Measurements from ENCODE around the gene PPAN. TPM values are rescaled to one million over a fixed set of nuclear protein-coding genes. Genes with fewer than 3 reads are reported as not detected.

Gene PPAN
- total RNA-seq, 1 experiment from 2014 or later = 101 TPM

GRCh38 chr19:10138879-10139795 lies 33.0 kb downstream of the PPAN start:
- ChIA-PET POLR2A (no interaction called here), CTCF (no interaction called here), RAD21 (ENCODE audit: low non-redundant PET in 1 of 2, low total read pairs in 2 of 2, uncharacterized antibody in 2 of 2, unreplicated experiment in 2 of 2) (interaction anchor here in 1 of 2 experiments (0.6 kb wide), 1 partner anchor 27 kb away, joined by 5 read pairs; no protein-coding TSS in a partner anchor)
- DNase-seq (ENCODE audit: low read depth, low spot score) = no peak
- no TSS peak for BruUV-seq (replicated peaks)
- Histone ChIP-seq H3K4me1 (ENCODE audit: control insufficient read depth in 1 of 2, insufficient read depth in 2 of 2, low read length in 2 of 2) (no peaks in the 10 kb centered on the region), H3K27ac (ENCODE audit: low read depth, low read length) (no peak overlapping the region), H2AFZ (ENCODE audit: low read depth, low read length, poor library complexity, severe bottlenecking) (no peak overlapping the region), H3K36me3 (ENCODE audit: control insufficient read depth in 1 of 2, insufficient read depth in 2 of 2, low read length in 2 of 2) (peaks cover 56 to 80% of the 10 kb centered on the region in 2 experiments), H3K9me3 (ENCODE audit: control insufficient read depth in 1 of 2, insufficient read depth in 1 of 2, low read depth in 1 of 2, low read length in 2 of 2) (no peaks in the 10 kb centered on the region), H3K9me2 (ENCODE audit: insufficient read depth) (no peaks in the 10 kb centered on the region), H3K27me3 (ENCODE audit: insufficient read depth, low read length) (no peaks in the 10 kb centered on the region), H3K9ac (ENCODE audit: low read length) (no peak overlapping the region), H3K4me3 (replicated peaks in 1 of 2; ENCODE audit: low read depth in 1 of 2, low read length in 2 of 2) (no peak overlapping the region), H3K4me2 (ENCODE audit: low read length) (no peak overlapping the region), H4K20me1 (ENCODE audit: insufficient read depth) (no peaks in the 10 kb centered on the region), H3K79me2 (ENCODE audit: insufficient read depth, low read length) (no peaks in the 10 kb centered on the region; the same call in 1 of the 2 replicates)
- TF ChIP-seq, protein P1, sequence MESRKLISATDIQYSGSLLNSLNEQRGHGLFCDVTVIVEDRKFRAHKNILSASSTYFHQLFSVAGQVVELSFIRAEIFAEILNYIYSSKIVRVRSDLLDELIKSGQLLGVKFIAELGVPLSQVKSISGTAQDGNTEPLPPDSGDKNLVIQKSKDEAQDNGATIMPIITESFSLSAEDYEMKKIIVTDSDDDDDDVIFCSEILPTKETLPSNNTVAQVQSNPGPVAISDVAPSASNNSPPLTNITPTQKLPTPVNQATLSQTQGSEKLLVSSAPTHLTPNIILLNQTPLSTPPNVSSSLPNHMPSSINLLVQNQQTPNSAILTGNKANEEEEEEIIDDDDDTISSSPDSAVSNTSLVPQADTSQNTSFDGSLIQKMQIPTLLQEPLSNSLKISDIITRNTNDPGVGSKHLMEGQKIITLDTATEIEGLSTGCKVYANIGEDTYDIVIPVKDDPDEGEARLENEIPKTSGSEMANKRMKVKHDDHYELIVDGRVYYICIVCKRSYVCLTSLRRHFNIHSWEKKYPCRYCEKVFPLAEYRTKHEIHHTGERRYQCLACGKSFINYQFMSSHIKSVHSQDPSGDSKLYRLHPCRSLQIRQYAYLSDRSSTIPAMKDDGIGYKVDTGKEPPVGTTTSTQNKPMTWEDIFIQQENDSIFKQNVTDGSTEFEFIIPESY (IDR thresholded peaks at IDR 0.05; ENCODE audit: extremely low read depth, insufficient replicate concordance, low read length) = no peak
- TF ChIP-seq RAD21 (IDR thresholded peaks at IDR 0.05; ENCODE audit: low read depth) (no peak), EZH2 (IDR thresholded peaks at IDR 0.05) (no peak), ZNF274 (IDR thresholded peaks at IDR 0.05; ENCODE audit: low read depth, low read length) (no peak), TCF7L2 (IDR thresholded peaks at IDR 0.05; ENCODE audit: borderline replicate concordance, extremely low read depth, insufficient read depth, insufficient read length) (no peak), CTCF (IDR thresholded peaks at IDR 0.05 in 2 of 3, conservative IDR thresholded peaks at IDR 0.05 in 1 of 3; ENCODE audit: borderline replicate concordance in 1 of 3, insufficient read depth in 1 of 3, low read depth in 2 of 3, low read length in 2 of 3) (no peak), ELF1 (IDR thresholded peaks at IDR 0.05; ENCODE audit: borderline replicate concordance, low read depth) (no peak), FOSL1 (IDR thresholded peaks at IDR 0.05; ENCODE audit: low read depth) (no peak), POLR2A (IDR thresholded peaks at IDR 0.05; ENCODE audit: borderline replicate concordance, extremely low read depth, insufficient read depth, insufficient read length) (no peak), CBX3 (IDR thresholded peaks at IDR 0.05; ENCODE audit: low read depth) (no peak), SRF (IDR thresholded peaks at IDR 0.05; ENCODE audit: low read depth) (no peak), CEBPB (IDR thresholded peaks at IDR 0.05; ENCODE audit: low read depth) (no peak)
- TF ChIP-seq, protein P2, sequence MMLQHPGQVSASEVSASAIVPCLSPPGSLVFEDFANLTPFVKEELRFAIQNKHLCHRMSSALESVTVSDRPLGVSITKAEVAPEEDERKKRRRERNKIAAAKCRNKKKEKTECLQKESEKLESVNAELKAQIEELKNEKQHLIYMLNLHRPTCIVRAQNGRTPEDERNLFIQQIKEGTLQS (IDR thresholded peaks at IDR 0.05) = no peak
- TF ChIP-seq, protein P3, sequence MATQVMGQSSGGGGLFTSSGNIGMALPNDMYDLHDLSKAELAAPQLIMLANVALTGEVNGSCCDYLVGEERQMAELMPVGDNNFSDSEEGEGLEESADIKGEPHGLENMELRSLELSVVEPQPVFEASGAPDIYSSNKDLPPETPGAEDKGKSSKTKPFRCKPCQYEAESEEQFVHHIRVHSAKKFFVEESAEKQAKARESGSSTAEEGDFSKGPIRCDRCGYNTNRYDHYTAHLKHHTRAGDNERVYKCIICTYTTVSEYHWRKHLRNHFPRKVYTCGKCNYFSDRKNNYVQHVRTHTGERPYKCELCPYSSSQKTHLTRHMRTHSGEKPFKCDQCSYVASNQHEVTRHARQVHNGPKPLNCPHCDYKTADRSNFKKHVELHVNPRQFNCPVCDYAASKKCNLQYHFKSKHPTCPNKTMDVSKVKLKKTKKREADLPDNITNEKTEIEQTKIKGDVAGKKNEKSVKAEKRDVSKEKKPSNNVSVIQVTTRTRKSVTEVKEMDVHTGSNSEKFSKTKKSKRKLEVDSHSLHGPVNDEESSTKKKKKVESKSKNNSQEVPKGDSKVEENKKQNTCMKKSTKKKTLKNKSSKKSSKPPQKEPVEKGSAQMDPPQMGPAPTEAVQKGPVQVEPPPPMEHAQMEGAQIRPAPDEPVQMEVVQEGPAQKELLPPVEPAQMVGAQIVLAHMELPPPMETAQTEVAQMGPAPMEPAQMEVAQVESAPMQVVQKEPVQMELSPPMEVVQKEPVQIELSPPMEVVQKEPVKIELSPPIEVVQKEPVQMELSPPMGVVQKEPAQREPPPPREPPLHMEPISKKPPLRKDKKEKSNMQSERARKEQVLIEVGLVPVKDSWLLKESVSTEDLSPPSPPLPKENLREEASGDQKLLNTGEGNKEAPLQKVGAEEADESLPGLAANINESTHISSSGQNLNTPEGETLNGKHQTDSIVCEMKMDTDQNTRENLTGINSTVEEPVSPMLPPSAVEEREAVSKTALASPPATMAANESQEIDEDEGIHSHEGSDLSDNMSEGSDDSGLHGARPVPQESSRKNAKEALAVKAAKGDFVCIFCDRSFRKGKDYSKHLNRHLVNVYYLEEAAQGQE (IDR thresholded peaks at IDR 0.05; ENCODE audit: low read depth) = no peak
- intact Hi-C loops (cut with micrococcal nuclease) = no loop called here
- ATAC-seq = no peak
